ENCODE measurements around the gene MICU1. TPM values are rescaled to one million over a fixed set of nuclear protein-coding genes. Genes with fewer than 3 reads are reported as not detected.
A peak's percentile ranks its signal among the peaks of the same experiment; 100 is the strongest.

MICU1 gene
- total RNA-seq, 1 experiment from 2014 or later: 36.0 TPM

GRCh38 chr10:72340510-72341261 lies 285.2 kb downstream of the MICU1 start (continued):
- TF ChIP-seq FOXP4 (CRISPR knock-in tag; IDR thresholded peaks at IDR 0.05) (no peak), ZNF396 (CRISPR knock-in tag; IDR thresholded peaks at IDR 0.05; ENCODE audit: borderline replicate concordance) (no peak), MAX (CRISPR knock-in tag; IDR thresholded peaks at IDR 0.05) (peak; percentile 45; the same call in 1 of the 2 replicates), KAT7 (CRISPR knock-in tag; IDR thresholded peaks at IDR 0.05; ENCODE audit: borderline replicate concordance) (no peak), NR1H2 (CRISPR knock-in tag; IDR thresholded peaks at IDR 0.05) (no peak), GABPB1 (CRISPR knock-in tag; IDR thresholded peaks at IDR 0.05) (no peak)

GRCh38 chr10:72338180-72338579 lies 287.7 kb downstream of the MICU1 start:
- no peak overlapping the region for H3K4me3 Mint-ChIP-seq
- ChIA-PET POLR2A (no interaction called here), CTCF (interaction anchor here (0.8 to 1.7 kb wide), 6 partner anchors 12 to 212 kb away, joined by 3 to 7 read pairs (median 4); partner anchors contain the start of gene DDIT4)
- H3K27me3 Mint-ChIP-seq (ENCODE audit: low read depth): no peaks in the 10 kb centered on the region
- H3K36me3 Mint-ChIP-seq: peaks cover 9% of the 10 kb centered on the region
- H3K9me3 Mint-ChIP-seq: no peaks in the 10 kb centered on the region
- DNase-seq (ENCODE audit: low spot score): no peak
- no peak overlapping the region for H3K27ac Mint-ChIP-seq
- peaks cover 15% of the 10 kb centered on the region for H3K4me1 Mint-ChIP-seq
- no peak for TF ChIP-seq HMGA2 (CRISPR knock-in tag; IDR thresholded peaks at IDR 0.05)
- ATAC-seq: no peak

GRCh38 chr10:72337722-72338121 lies 288.2 kb downstream of the MICU1 start:
- no peak overlapping the region for H3K4me3 Mint-ChIP-seq
- ChIA-PET POLR2A (interaction anchor here (1.0 to 1.1 kb wide), 2 partner anchors 60 to 63 kb away, joined by 4 to 5 read pairs; no protein-coding TSS in a partner anchor), CTCF (interaction anchor here (0.6 to 1.9 kb wide), 25 partner anchors 9 to 382 kb away, joined by 3 to 14 read pairs (median 4); partner anchors contain the start of genes DDIT4, DNAJB12 and SPOCK2)
- TF ChIP-seq ZMAT4 (CRISPR knock-in tag; IDR thresholded peaks at IDR 0.05): no peak
- no peaks in the 10 kb centered on the region for H3K9me3 Mint-ChIP-seq
- DNase-seq (ENCODE audit: low spot score) (no peak), ATAC-seq (no peak)
- H3K36me3 Mint-ChIP-seq: peaks cover 9% of the 10 kb centered on the region
- peaks cover 18% of the 10 kb centered on the region for H3K4me1 Mint-ChIP-seq
- no peak overlapping the region for H3K27ac Mint-ChIP-seq
- no peaks in the 10 kb centered on the region for H3K27me3 Mint-ChIP-seq (ENCODE audit: low read depth)

GRCh38 chr10:72337039-72337629 lies 288.7 kb downstream of the MICU1 start:
- no peak for TF ChIP-seq ZNF423 (CRISPR knock-in tag; IDR thresholded peaks at IDR 0.05)
- no peak for TF ChIP-seq CREM (CRISPR knock-in tag; IDR thresholded peaks at IDR 0.05)
- TF ChIP-seq CTCF (IDR thresholded peaks at IDR 0.05): peak; percentile 98
- TF ChIP-seq ATF1 (CRISPR knock-in tag; IDR thresholded peaks at IDR 0.05): 0 out of 2 replicates have a peak, but pooled peaks have one; percentile 6
- ChIA-PET POLR2A (interaction anchor here (0.5 to 1.1 kb wide), 4 partner anchors 13 to 62 kb away, joined by 3 to 5 read pairs (median 4); no protein-coding TSS in a partner anchor), CTCF (interaction anchor here (0.6 to 1.9 kb wide), 27 partner anchors 9 to 520 kb away, joined by 3 to 14 read pairs (median 3); partner anchors contain the start of genes DDIT4, DNAJB12 and SPOCK2)
- no peak overlapping the region for H3K4me3 Mint-ChIP-seq
- peaks cover 9% of the 10 kb centered on the region for H3K36me3 Mint-ChIP-seq
- peaks cover 19% of the 10 kb centered on the region for H3K4me1 Mint-ChIP-seq
- H3K9me3 Mint-ChIP-seq: no peaks in the 10 kb centered on the region
- 0 out of 2 replicates have a peak overlapping the region, but pooled peaks have one; percentile 23 for H3K27ac Mint-ChIP-seq
- ATAC-seq (peak; percentile 46), DNase-seq (ENCODE audit: low spot score) (peak; percentile 76)
- no peaks in the 10 kb centered on the region for H3K27me3 Mint-ChIP-seq (ENCODE audit: low read depth)
